Neural progenitor cell (in vitro differentiated cells): Measurements from ENCODE around the gene CNIH2. TPM values are rescaled to one million over a fixed set of nuclear protein-coding genes. Genes with fewer than 3 reads are reported as not detected.
A peak's percentile ranks its signal among the peaks of the same experiment; 100 is the strongest.

ENCODE experiments used
- DNase-seq: peaks from one replicate; pipeline ENCODE4 v3.0.0-alpha.2; 2016; ENCODE audit warnings: low spot score
- H2AFZ ChIP-seq: fragments of 200-600 bp; sonication (generic); replicated peaks from 2 replicates; pipeline ENCODE4 v1.6.1; 2016; ENCODE audit warnings: antibody characterized with exemption
- H3F3A ChIP-seq: fragments of 200-600 bp; sonication (generic); 2 replicates; pipeline ENCODE4 v1.6.1; 2016; ENCODE audit warnings: antibody characterized with exemption, low read depth
- H3K27ac ChIP-seq: fragments of 200-600 bp; sonication (generic); 2 replicates; pipeline ENCODE4 v1.5.1; 2016; ENCODE audit warnings: mild to moderate bottlenecking
- H3K27me3 ChIP-seq: fragments of 200-600 bp; sonication (generic); 2 replicates; pipeline ENCODE4 v1.6.1; 2016; ENCODE audit warnings: mild to moderate bottlenecking, moderate library complexity
- H3K36me3 ChIP-seq: fragments of 200-600 bp; sonication (generic); 2 replicates; pipeline ENCODE4 v1.5.1; 2016
- H3K4me1 ChIP-seq: fragments of 200-600 bp; sonication (generic); 2 replicates; pipeline ENCODE4 v1.6.1; 2016; ENCODE audit warnings: mixed run types
- H3K4me2 ChIP-seq: fragments of 200-600 bp; sonication (generic); 2 replicates; pipeline ENCODE4 v1.6.1; 2016
- H3K4me3 ChIP-seq: fragments of 200-600 bp; sonication (generic); 2 replicates; pipeline ENCODE4 v1.5.1; 2016
- H3K79me2 ChIP-seq: fragments of 200-600 bp; sonication (generic); 2 replicates; pipeline ENCODE4 v1.6.1; 2016; ENCODE audit warnings: low read depth
- H3K9ac ChIP-seq: fragments of 200-600 bp; sonication (generic); 2 replicates; pipeline ENCODE4 v1.6.1; 2016
- H3K9me3 ChIP-seq: fragments of 200-600 bp; sonication (generic); 2 replicates; pipeline ENCODE4 v1.5.1; 2016; ENCODE audit warnings: low read depth
- H4K20me1 ChIP-seq: fragments of 200-600 bp; sonication (generic); 2 replicates; pipeline ENCODE4 v1.6.1; 2016; ENCODE audit warnings: low read depth
- H3K27ac Mint-ChIP-seq: 3 replicates; pipeline ENCODE4 v1.8.0; 2021; ENCODE audit warnings: mixed read lengths
- H3K27me3 Mint-ChIP-seq: 2 replicates; pipeline ENCODE4 v1.8.0; 2022; ENCODE audit warnings: low read depth, mild to moderate bottlenecking, inconsistent platforms, moderate library complexity, mixed read lengths; ENCODE audit not compliant: insufficient read depth
- H3K36me3 Mint-ChIP-seq: 3 replicates; pipeline ENCODE4 v1.8.0; 2021; ENCODE audit warnings: mixed read lengths
- H3K4me1 Mint-ChIP-seq: 3 replicates; pipeline ENCODE4 v1.8.0; 2021; ENCODE audit warnings: mixed read lengths
- H3K4me3 Mint-ChIP-seq: 3 replicates; pipeline ENCODE4 v1.8.0; 2021; ENCODE audit warnings: mild to moderate bottlenecking, moderate library complexity, mixed read lengths
- H3K9me3 Mint-ChIP-seq: 3 replicates; pipeline ENCODE4 v1.8.0; 2020; ENCODE audit warnings: mixed read lengths
- CTCF ChIP-seq: fragments of 200-600 bp; sonication (generic); IDR thresholded peaks from 2 replicates; pipeline ENCODE4 v1.5.1; 2017; ENCODE audit warnings: antibody characterized with exemption, mild to moderate bottlenecking
- EZH2 ChIP-seq: fragments of 200-600 bp; sonication (generic); IDR thresholded peaks from 2 replicates; pipeline ENCODE4 v1.6.1; 2017; ENCODE audit warnings: antibody characterized with exemption, mild to moderate bottlenecking, moderate library complexity
- EZH2phosphoT487 ChIP-seq: fragments of 200-600 bp; sonication (generic); IDR thresholded peaks from 2 replicates; pipeline ENCODE4 v1.6.1; 2017; ENCODE audit warnings: antibody characterized with exemption
- total RNA-seq: library from RNA; depleted of rRNA; stranded (reverse); fragments of >200 nt; gene quantifications from 2 replicates; pipeline ENCODE4 v1.2.3, GENCODE V29; 2015; ENCODE audit warnings: low replicate concordance

The CNIH2 gene
- total RNA-seq, 1 donor from 2014 or later, result 5.7 TPM

DNA sequence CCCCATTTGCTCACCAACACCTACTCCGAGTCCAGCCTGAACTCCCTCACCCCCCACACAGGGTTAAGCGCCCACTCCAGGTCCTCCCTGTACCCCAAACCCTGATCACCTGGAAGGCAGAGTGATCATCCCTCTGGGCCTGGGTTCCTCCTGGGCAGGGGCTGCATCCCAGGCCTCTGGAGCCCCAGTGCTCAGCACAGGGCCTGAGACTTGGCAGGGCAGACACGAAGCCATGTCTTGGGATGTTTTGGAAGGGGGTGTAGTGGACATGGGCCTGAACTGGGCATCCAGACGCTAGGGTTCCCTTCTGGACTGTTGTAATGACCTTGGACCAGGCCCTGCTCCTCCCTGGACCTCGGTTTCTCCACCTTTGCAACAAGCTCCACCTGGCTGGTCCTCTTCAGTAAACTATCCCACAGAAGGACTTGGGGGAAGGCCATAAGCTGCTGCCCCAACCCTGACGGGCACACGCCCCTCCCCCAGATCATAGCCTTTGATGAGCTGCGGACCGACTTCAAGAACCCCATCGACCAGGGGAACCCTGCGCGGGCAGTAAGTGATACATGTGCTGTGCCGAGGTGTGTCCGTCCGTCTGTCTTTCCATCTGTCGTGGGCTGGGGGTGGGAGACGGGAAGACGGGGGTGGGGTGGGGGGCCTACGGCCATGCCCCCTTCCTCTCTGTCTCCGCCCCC, 3.9 kb downstream of the CNIH2 start:
- H3K36me3 ChIP-seq, result no peaks in the 10 kb centered on the region
- Mint-ChIP-seq H3K9me3 (no peaks in the 10 kb centered on the region), H3K4me1 (peaks cover 51% of the 10 kb centered on the region), H3K36me3 (no peaks in the 10 kb centered on the region), H3K27me3 (peaks cover 2% of the 10 kb centered on the region), H3K4me3 (peak overlapping the region; percentile 91), H3K27ac (peak overlapping the region; percentile 42)
- H3K4me3 ChIP-seq, result no peak overlapping the region
- no peaks in the 10 kb centered on the region for H3K79me2 ChIP-seq
- H3K9me3 ChIP-seq, result no peaks in the 10 kb centered on the region
- H3K27ac ChIP-seq, result no peak overlapping the region
- H2AFZ ChIP-seq, result no peak overlapping the region
- peaks cover 54% of the 10 kb centered on the region for H4K20me1 ChIP-seq
- H3K27me3 ChIP-seq, result peaks cover 17% of the 10 kb centered on the region
- H3K9ac ChIP-seq, result no peak overlapping the region
- peak overlapping the region; percentile 12 for H3K4me2 ChIP-seq
- peaks cover 33% of the 10 kb centered on the region for H3F3A ChIP-seq
- no peak for DNase-seq
- no peak for TF ChIP-seq CTCF
- TF ChIP-seq EZH2phosphoT487, result no peak
- no peak for TF ChIP-seq EZH2
- peaks cover 22% of the 10 kb centered on the region for H3K4me1 ChIP-seq

GRCh38 chr11:66282468-66283455, 4.8 kb downstream of the CNIH2 start:
- Histone ChIP-seq H3K36me3 (no peaks in the 10 kb centered on the region), H3K4me2 (peak overlapping the region; percentile 70), H3K79me2 (no peaks in the 10 kb centered on the region), H3F3A (peaks cover 25% of the 10 kb centered on the region), H3K4me3 (no peak overlapping the region), H3K9ac (no peak overlapping the region), H3K27ac (no peak overlapping the region), H3K9me3 (no peaks in the 10 kb centered on the region), H3K4me1 (peaks cover 22% of the 10 kb centered on the region), H3K27me3 (peaks cover 8% of the 10 kb centered on the region), H4K20me1 (peaks cover 52% of the 10 kb centered on the region), H2AFZ (no peak overlapping the region)
- Mint-ChIP-seq H3K27me3 (peaks cover 2% of the 10 kb centered on the region), H3K4me3 (peak overlapping the region; percentile 67), H3K4me1 (peaks cover 54% of the 10 kb centered on the region), H3K27ac (no peak overlapping the region), H3K9me3 (no peaks in the 10 kb centered on the region), H3K36me3 (no peaks in the 10 kb centered on the region)
- TF ChIP-seq EZH2phosphoT487 (no peak), CTCF (peak; percentile 91)
- peak; percentile 100 for DNase-seq

DNA sequence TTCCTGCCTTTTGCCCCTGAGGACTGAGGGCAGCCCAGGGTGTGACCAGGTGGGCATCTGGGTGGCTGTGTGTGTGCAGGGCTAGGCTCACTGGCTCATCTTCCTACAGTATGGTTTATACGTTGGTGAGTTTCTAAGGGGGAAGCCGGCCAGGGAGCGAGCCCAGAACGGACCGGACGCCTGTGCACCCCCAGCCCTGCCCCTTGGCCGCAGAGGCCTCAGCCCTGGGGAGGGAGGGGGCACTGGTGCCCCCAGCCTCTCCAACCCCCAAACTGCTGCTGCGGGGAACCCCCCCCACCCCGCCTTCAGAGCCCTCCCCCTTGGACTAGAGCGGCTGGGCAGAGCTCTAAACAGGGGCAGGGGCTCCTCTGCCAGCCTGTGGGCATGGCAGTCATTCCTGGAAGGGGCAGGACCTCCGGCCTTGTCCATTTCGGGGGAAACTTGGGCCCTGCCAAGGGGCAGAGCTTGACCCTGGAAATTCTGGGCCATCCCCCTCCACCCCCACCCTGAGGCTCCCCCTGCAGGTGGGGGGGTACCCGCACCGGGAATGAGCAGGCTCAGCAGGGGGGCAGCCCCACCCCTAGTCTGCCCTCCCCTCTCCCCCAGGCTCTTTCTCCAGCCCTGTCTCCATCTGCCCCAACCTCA, 5.6 kb downstream of the CNIH2 start:
- H3K4me1 ChIP-seq, result peaks cover 22% of the 10 kb centered on the region
- H3K79me2 ChIP-seq, result peaks cover 8% of the 10 kb centered on the region
- H3K27me3 Mint-ChIP-seq, result peaks cover 2% of the 10 kb centered on the region
- H3K4me2 ChIP-seq, result no peak overlapping the region
- no peak for DNase-seq
- no peaks in the 10 kb centered on the region for H3K36me3 ChIP-seq
- peak overlapping the region; percentile 55 for H3K4me3 Mint-ChIP-seq
- no peak overlapping the region for H3K27ac Mint-ChIP-seq
- no peak for TF ChIP-seq EZH2
- no peak for TF ChIP-seq CTCF
- no peak for TF ChIP-seq EZH2phosphoT487
- H4K20me1 ChIP-seq, result peaks cover 56% of the 10 kb centered on the region
- H3K27ac ChIP-seq, result no peak overlapping the region
- H3K9ac ChIP-seq, result no peak overlapping the region
- no peaks in the 10 kb centered on the region for H3K9me3 ChIP-seq
- H3K27me3 ChIP-seq, result peaks cover 6% of the 10 kb centered on the region
- peaks cover 24% of the 10 kb centered on the region for H3F3A ChIP-seq
- H3K4me1 Mint-ChIP-seq, result peaks cover 57% of the 10 kb centered on the region
- H3K36me3 Mint-ChIP-seq, result no peaks in the 10 kb centered on the region
- H3K4me3 ChIP-seq, result no peak overlapping the region
- H2AFZ ChIP-seq, result no peak overlapping the region
- H3K9me3 Mint-ChIP-seq, result no peaks in the 10 kb centered on the region
